ENCODE data around the gene PYHIN1.

The PYHIN1 gene

GRCh38 chr1:159014003-159014571 lies 82.7 kb downstream of the PYHIN1 start:
- no peak for DNase-seq (ENCODE audit: low read depth in 4 of 4, low spot score in 1 of 4)

GRCh38 chr1:159014851-159015250 lies 83.5 kb downstream of the PYHIN1 start:
- DNase-seq (ENCODE audit: low read depth in 4 of 4, low spot score in 1 of 4): no peak

DNA sequence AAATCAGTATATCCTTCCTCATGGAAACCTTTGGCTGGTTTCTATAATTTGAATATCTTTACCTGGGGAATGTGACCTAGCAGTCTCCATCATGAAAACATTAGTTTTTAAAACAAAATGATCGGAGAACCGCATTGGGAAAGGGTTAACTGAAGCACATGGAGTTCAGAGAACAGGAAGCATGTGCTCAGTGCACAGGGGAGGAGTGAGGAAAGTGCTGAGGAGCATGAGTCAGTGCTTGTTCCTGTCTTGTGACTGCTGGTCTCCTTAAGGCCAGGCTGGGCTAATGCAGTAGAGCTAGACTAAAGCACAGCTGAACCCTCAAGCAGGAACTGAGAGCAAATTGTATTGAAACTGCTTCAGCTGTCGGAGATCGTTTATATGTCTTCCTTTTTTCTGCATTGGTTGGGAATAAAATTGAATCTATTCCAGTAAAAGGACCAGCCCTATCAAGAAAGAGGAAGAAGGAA lies 84.1 kb downstream of the PYHIN1 start:
- peak in 1 of 4 experiments; percentile 50 for DNase-seq (ENCODE audit: low read depth in 4 of 4, low spot score in 1 of 4)

- no peak for DNase-seq (ENCODE audit: low read depth in 4 of 4, low spot score in 1 of 4)
Observed at GRCh38 chr1:159023723-159024122, 92.4 kb downstream of the PYHIN1 start.

GRCh38 chr1:159025043-159025442 lies 93.7 kb downstream of the PYHIN1 start:
- DNase-seq (ENCODE audit: low read depth in 4 of 4, low spot score in 1 of 4): no peak

Measured in stimulated activated CD4-positive, alpha-beta T cell treated with anti-CD3 and anti-CD28 coated beads, Interleukin-1b, Interleukin-23, amount 100 ng/mL, for 24 hours (primary cell).